ENCODE data around the gene INSR. TPM values are rescaled to one million over a fixed set of nuclear protein-coding genes. Genes with fewer than 3 reads are reported as not detected.

Gene INSR
- total and polyA plus RNA-seq, 2 of the 8 experiments (the other 6 are each of a cell fraction or from before 2014, with no cell fraction given), result 13.1 to 48.7 TPM

DNA sequence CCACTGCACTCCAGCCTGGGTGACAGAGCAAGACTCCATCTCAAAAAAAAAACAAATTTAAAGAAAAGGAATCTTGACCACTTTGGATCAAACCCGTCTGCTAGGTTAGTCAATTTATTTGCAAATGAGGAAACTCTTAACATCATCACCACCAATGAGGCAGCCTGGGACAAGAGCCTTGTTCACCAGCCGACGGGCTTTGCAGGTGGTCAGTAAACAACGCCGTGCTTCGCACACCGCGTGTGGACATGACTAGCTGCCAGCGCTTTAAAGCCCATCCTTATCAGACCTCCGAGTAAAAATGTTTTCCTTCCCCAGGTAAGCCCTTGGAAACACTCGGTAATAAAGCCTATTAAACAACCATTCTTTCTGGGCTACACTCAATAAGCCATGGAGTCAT lies 41.9 kb downstream of the INSR start (continued):
- TF ChIP-seq GTF2F1 (IDR thresholded peaks at IDR 0.05; ENCODE audit: borderline replicate concordance, low read depth, low read length), result no peak

Measured in H1 (cell line).